Mammary epithelial cell (primary cell): ENCODE measurements around the gene KPNA6.

ENCODE experiments used
- EZH2 ChIP-seq: IDR thresholded peaks from 2 replicates; pipeline ENCODE4 v1.6.1; 2012; ENCODE audit warnings: low read length, inconsistent platforms, borderline replicate concordance
- TF ChIP-seq, protein P1 (sequence below), 2 donors: IDR thresholded peaks in 1 of 2; conservative IDR thresholded peaks in 1 of 2; 2 replicates each; pipeline ENCODE4 v1.5.1; 2011 to 2012; ENCODE audit warnings: inconsistent platforms in 2 of 2, low read length in 2 of 2, mild to moderate bottlenecking in 2 of 2, control low read depth in 1 of 2, low read depth in 1 of 2; ENCODE audit not compliant: insufficient read depth in 1 of 2; ENCODE audit errors: extremely low read depth in 1 of 2

GRCh38 chr1:32122151-32122550 is 14.3 kb downstream of the KPNA6 start:
- TF ChIP-seq, protein P1, sequence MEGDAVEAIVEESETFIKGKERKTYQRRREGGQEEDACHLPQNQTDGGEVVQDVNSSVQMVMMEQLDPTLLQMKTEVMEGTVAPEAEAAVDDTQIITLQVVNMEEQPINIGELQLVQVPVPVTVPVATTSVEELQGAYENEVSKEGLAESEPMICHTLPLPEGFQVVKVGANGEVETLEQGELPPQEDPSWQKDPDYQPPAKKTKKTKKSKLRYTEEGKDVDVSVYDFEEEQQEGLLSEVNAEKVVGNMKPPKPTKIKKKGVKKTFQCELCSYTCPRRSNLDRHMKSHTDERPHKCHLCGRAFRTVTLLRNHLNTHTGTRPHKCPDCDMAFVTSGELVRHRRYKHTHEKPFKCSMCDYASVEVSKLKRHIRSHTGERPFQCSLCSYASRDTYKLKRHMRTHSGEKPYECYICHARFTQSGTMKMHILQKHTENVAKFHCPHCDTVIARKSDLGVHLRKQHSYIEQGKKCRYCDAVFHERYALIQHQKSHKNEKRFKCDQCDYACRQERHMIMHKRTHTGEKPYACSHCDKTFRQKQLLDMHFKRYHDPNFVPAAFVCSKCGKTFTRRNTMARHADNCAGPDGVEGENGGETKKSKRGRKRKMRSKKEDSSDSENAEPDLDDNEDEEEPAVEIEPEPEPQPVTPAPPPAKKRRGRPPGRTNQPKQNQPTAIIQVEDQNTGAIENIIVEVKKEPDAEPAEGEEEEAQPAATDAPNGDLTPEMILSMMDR (conservative IDR thresholded peaks at IDR 0.05 in 1 of 2, IDR thresholded peaks at IDR 0.05 in 1 of 2; ENCODE audit: extremely low read depth in 1 of 2, insufficient read depth in 1 of 2, low read depth in 1 of 2, low read length in 2 of 2), result no peak
- no peak for TF ChIP-seq EZH2
